ENCODE results near the gene CPED1.
"Not testable (repeated sequence)": the region's sequence is repeated elsewhere in the genome, so short reads cannot be mapped to it uniquely, and the experiment has no call there.

Gene CPED1

GRCh38 chr7:121062671-121063279 is 74.3 kb downstream of the CPED1 start:
- no peak for DNase-seq (ENCODE audit: low read depth in 2 of 2)
- no peak overlapping the region for H3K4me3 ChIP-seq (replicated peaks in 1 of 2; ENCODE audit: low read depth in 2 of 2, low read length in 2 of 2)
- TF ChIP-seq, protein P1, sequence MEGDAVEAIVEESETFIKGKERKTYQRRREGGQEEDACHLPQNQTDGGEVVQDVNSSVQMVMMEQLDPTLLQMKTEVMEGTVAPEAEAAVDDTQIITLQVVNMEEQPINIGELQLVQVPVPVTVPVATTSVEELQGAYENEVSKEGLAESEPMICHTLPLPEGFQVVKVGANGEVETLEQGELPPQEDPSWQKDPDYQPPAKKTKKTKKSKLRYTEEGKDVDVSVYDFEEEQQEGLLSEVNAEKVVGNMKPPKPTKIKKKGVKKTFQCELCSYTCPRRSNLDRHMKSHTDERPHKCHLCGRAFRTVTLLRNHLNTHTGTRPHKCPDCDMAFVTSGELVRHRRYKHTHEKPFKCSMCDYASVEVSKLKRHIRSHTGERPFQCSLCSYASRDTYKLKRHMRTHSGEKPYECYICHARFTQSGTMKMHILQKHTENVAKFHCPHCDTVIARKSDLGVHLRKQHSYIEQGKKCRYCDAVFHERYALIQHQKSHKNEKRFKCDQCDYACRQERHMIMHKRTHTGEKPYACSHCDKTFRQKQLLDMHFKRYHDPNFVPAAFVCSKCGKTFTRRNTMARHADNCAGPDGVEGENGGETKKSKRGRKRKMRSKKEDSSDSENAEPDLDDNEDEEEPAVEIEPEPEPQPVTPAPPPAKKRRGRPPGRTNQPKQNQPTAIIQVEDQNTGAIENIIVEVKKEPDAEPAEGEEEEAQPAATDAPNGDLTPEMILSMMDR (IDR thresholded peaks at IDR 0.05; ENCODE audit: low read depth, low read length): no peak

DNA sequence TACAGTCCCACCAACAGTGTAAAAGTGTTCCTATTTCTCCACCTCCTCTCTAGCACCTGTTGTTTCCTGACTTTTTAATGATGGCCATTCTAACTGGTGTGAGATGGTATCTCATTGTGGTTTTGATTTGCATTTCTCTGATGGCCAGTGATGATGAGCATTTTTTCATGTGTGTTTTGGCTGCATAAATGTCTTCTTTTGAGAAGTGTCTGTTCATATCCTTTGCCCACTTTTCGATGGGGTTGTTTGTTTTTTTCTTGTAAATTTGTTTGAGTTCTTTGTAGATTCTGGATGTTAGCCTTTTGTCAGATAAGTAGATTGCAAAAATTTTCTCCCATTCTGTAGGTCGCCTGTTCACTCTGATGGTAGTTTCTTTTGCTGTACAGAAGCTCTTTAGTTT is 79.2 kb downstream of the CPED1 start:
- not testable (repeated sequence) for DNase-seq (ENCODE audit: low read depth in 2 of 2); H3K4me3 ChIP-seq (replicated peaks in 1 of 2; ENCODE audit: low read depth in 2 of 2, low read length in 2 of 2)

DNA sequence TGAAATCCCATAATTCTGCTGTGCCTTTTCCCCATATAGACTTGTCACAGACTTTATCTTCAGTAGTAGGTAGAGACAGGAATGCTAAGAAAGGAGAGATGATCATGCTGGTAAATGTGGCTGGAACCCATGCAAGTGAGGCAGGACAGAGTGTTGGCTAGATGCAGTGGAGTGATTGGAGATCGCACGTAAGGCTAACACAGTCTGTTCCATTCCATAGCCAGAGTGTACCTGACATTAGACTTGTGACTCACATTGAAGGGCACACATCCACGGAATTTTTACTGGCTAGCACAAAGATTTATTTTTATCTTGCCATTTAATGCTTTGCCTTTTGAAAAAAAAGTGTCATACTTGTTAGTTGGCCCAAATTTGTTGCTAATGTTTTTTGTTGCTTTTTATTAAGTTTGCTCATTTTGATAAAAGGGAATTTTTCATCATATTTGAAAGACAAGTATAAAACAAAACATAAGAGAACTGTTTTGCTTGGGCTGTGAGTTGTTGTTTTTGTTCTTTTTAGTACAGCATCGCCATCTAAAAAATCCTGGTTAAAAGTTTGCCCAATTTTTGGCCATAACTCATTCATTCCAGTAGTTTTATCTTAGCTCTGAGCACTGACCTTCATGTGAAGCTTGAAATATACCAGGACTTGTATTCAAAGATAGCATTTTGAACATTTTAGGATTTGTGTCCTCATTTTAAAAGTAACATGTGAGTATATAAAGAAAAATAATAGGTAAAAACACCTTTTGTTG is 81.0 kb downstream of the CPED1 start:
- H3K4me3 ChIP-seq (replicated peaks in 1 of 2; ENCODE audit: low read depth in 2 of 2, low read length in 2 of 2): no peak overlapping the region
- TF ChIP-seq, protein P1 (IDR thresholded peaks at IDR 0.05; ENCODE audit: low read depth, low read length): no peak
- DNase-seq (ENCODE audit: low read depth in 2 of 2): peak in 1 of 2 donors; percentile 68

- no peak overlapping the region for H3K4me3 ChIP-seq (replicated peaks in 1 of 2; ENCODE audit: low read depth in 2 of 2, low read length in 2 of 2)
- TF ChIP-seq, protein P1 (IDR thresholded peaks at IDR 0.05; ENCODE audit: low read depth, low read length): no peak
- DNase-seq (ENCODE audit: low read depth in 2 of 2): no peak
Measured at GRCh38 chr7:121071132-121071531, 82.6 kb downstream of the CPED1 start.

DNA sequence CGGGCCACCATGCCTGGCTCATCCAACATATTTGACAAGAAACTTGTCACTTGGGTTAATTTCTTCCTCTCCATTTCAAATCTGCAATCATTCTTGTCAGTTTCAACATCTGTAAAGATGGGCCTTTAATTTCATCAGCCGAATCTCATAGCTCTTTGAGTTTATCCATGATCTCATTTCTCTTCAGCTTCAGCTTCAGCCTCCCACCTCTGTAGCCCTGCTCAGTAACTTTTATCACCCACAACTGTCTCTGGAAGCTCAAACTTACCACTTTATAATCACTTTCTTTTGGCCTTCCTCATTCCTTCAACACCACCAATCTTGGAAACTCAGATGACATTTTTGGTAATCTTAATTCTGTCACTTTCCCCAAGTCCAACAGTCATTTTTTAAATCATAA is 83.2 kb downstream of the CPED1 start:
- TF ChIP-seq, protein P1 (IDR thresholded peaks at IDR 0.05; ENCODE audit: low read depth, low read length): no peak
- H3K4me3 ChIP-seq (replicated peaks in 1 of 2; ENCODE audit: low read depth in 2 of 2, low read length in 2 of 2): no peak overlapping the region
- DNase-seq (ENCODE audit: low read depth in 2 of 2): no peak

GRCh38 chr7:121072826-121073225 is 84.3 kb downstream of the CPED1 start:
- no peak for DNase-seq (ENCODE audit: low read depth in 2 of 2)
- H3K4me3 ChIP-seq (replicated peaks in 1 of 2; ENCODE audit: low read depth in 2 of 2, low read length in 2 of 2): no peak overlapping the region
- TF ChIP-seq, protein P1 (IDR thresholded peaks at IDR 0.05; ENCODE audit: low read depth, low read length): no peak

GRCh38 chr7:121073463-121074099 is 85.1 kb downstream of the CPED1 start:
- no peak overlapping the region for H3K4me3 ChIP-seq (replicated peaks in 1 of 2; ENCODE audit: low read depth in 2 of 2, low read length in 2 of 2)
- TF ChIP-seq, protein P1 (IDR thresholded peaks at IDR 0.05; ENCODE audit: low read depth, low read length): no peak
- DNase-seq (ENCODE audit: low read depth in 2 of 2): no peak

GRCh38 chr7:121075424-121075841 is 86.9 kb downstream of the CPED1 start:
- H3K4me3 ChIP-seq (replicated peaks in 1 of 2; ENCODE audit: low read depth in 2 of 2, low read length in 2 of 2); DNase-seq (ENCODE audit: low read depth in 2 of 2): not testable (repeated sequence)
